Stimulated activated naive B cell treated with anti-CD40 and anti-IgM and Interleukin-4, amounts not matched to agents 10 μg/mL and 1 μg/mL and 100 μg/mL, for 72 hours (primary cell): ENCODE measurements around the gene KLHDC8A.

ENCODE experiments used
- ATAC-seq, 2 donors: fragments of 150-1000 bp; cut with Tn5 transposase; replicated peaks; 2 replicates each; pipeline ENCODE4 v1.10.0; 2021; ENCODE audit warnings: moderate library complexity in 1 of 2
- DNase-seq: peaks from one replicate; pipeline ENCODE4 v3.0.0; 2021
- H3K27ac Mint-ChIP-seq: one replicate; pipeline ENCODE4 v1.8.0; 2022; ENCODE audit warnings: mild to moderate bottlenecking, mixed read lengths
- H3K27me3 Mint-ChIP-seq, 2 donors: one replicate each; pipeline ENCODE4 v1.8.0; 2022; ENCODE audit warnings: mixed read lengths in 2 of 2
- H3K36me3 Mint-ChIP-seq, 2 donors: one replicate each; pipeline ENCODE4 v1.8.0; 2022; ENCODE audit warnings: mixed read lengths in 2 of 2, mild to moderate bottlenecking in 1 of 2
- H3K4me1 Mint-ChIP-seq, 2 donors: one replicate each; pipeline ENCODE4 v1.8.0; 2022; ENCODE audit warnings: mixed read lengths in 2 of 2, mild to moderate bottlenecking in 1 of 2
- H3K4me3 Mint-ChIP-seq, 2 donors: one replicate each; pipeline ENCODE4 v1.8.0; 2022; ENCODE audit warnings: mild to moderate bottlenecking in 2 of 2, mixed read lengths in 2 of 2, moderate library complexity in 1 of 2
- H3K9me3 Mint-ChIP-seq, 2 donors: one replicate each; pipeline ENCODE4 v1.8.0; 2022; ENCODE audit warnings: mixed read lengths in 2 of 2, mild to moderate bottlenecking in 1 of 2

The KLHDC8A gene

GRCh38 chr1:205324781-205325180 is 31.9 kb downstream of the KLHDC8A start:
- Mint-ChIP-seq H3K9me3 (no peaks in the 10 kb centered on the region), H3K36me3 (peaks cover under 1 to 1% of the 10 kb centered on the region in 2 donors), H3K27ac (no peak overlapping the region), H3K4me1 (peaks cover 19 to 39% of the 10 kb centered on the region in 2 donors), H3K27me3 (peaks cover 5 to 6% of the 10 kb centered on the region in 2 donors), H3K4me3 (no peak overlapping the region)
- ATAC-seq (no peak), DNase-seq (no peak)

GRCh38 chr1:205323794-205324193 is 32.9 kb downstream of the KLHDC8A start:
- H3K4me3 Mint-ChIP-seq: no peak overlapping the region
- no peak for DNase-seq
- H3K9me3 Mint-ChIP-seq: no peaks in the 10 kb centered on the region
- peaks cover 2 to 7% of the 10 kb centered on the region in 2 donors for H3K36me3 Mint-ChIP-seq
- H3K4me1 Mint-ChIP-seq: peaks cover 27 to 48% of the 10 kb centered on the region in 2 donors
- no peak overlapping the region for H3K27ac Mint-ChIP-seq
- H3K27me3 Mint-ChIP-seq: peaks cover 5 to 6% of the 10 kb centered on the region in 2 donors
- no peak for ATAC-seq

- DNase-seq (no peak), ATAC-seq (no peak)
- peaks cover 45 to 67% of the 10 kb centered on the region in 2 donors for H3K4me1 Mint-ChIP-seq
- H3K27me3 Mint-ChIP-seq: peaks cover 2% of the 10 kb centered on the region in 2 donors
- H3K9me3 Mint-ChIP-seq: no peaks in the 10 kb centered on the region
- peak overlapping the region; percentile 91 for H3K27ac Mint-ChIP-seq
- H3K36me3 Mint-ChIP-seq: peaks cover 6 to 15% of the 10 kb centered on the region in 2 donors
- H3K4me3 Mint-ChIP-seq: peak overlapping the region; percentile 95 to 96
These were observed 34.8 kb downstream of the KLHDC8A start for GRCh38 chr1:205321959-205322283.

GRCh38 chr1:205321162-205321958 is 35.4 kb downstream of the KLHDC8A start, which contains the start of gene NUAK2:
TSS of gene NUAK2 (minus strand) at chr1:205321745. CDS start at chr1:205321628, 117 bp downstream.
- peaks cover 51 to 73% of the 10 kb centered on the region in 2 donors for H3K4me1 Mint-ChIP-seq
- H3K9me3 Mint-ChIP-seq: no peaks in the 10 kb centered on the region
- ATAC-seq (peak; percentile 81 to 88), DNase-seq (peak; percentile 74)
- no peaks in the 10 kb centered on the region for H3K27me3 Mint-ChIP-seq
- peaks cover 6 to 16% of the 10 kb centered on the region in 2 donors for H3K36me3 Mint-ChIP-seq
- peak within 1 kb of the TSS; percentile 95 to 96 for H3K4me3 Mint-ChIP-seq
- H3K27ac Mint-ChIP-seq: peak within 1 kb of the TSS; percentile 91

- peaks cover 6 to 16% of the 10 kb centered on the region in 2 donors for H3K36me3 Mint-ChIP-seq
- H3K4me1 Mint-ChIP-seq: peaks cover 53 to 78% of the 10 kb centered on the region in 2 donors
- peak overlapping the region; percentile 91 for H3K27ac Mint-ChIP-seq
- peak overlapping the region; percentile 95 to 96 for H3K4me3 Mint-ChIP-seq
- H3K27me3 Mint-ChIP-seq: no peaks in the 10 kb centered on the region
- ATAC-seq (peak in 1 of 2 donors; percentile 4), DNase-seq (no peak)
- H3K9me3 Mint-ChIP-seq: no peaks in the 10 kb centered on the region
These were observed 37.4 kb downstream of the KLHDC8A start for GRCh38 chr1:205319081-205320018.

- no peak for ATAC-seq
- H3K27me3 Mint-ChIP-seq: no peaks in the 10 kb centered on the region
- peaks cover 6 to 16% of the 10 kb centered on the region in 2 donors for H3K36me3 Mint-ChIP-seq
- peak overlapping the region; percentile 84 for H3K27ac Mint-ChIP-seq
- H3K4me1 Mint-ChIP-seq: peaks cover 56 to 84% of the 10 kb centered on the region in 2 donors
- no peaks in the 10 kb centered on the region for H3K9me3 Mint-ChIP-seq
- peak overlapping the region; percentile 64 to 78 for H3K4me3 Mint-ChIP-seq
- no peak for DNase-seq
These were observed 38.3 kb downstream of the KLHDC8A start for GRCh38 chr1:205318231-205318991.

GRCh38 chr1:205317311-205317917 is 39.3 kb downstream of the KLHDC8A start:
- no peaks in the 10 kb centered on the region for H3K27me3 Mint-ChIP-seq
- peak overlapping the region; percentile 93 for H3K27ac Mint-ChIP-seq
- DNase-seq: no peak
- peaks cover 6 to 16% of the 10 kb centered on the region in 2 donors for H3K36me3 Mint-ChIP-seq
- no peak for ATAC-seq
- H3K9me3 Mint-ChIP-seq: no peaks in the 10 kb centered on the region
- H3K4me3 Mint-ChIP-seq: peak overlapping the region; percentile 58 to 71
- peaks cover 61 to 92% of the 10 kb centered on the region in 2 donors for H3K4me1 Mint-ChIP-seq

- Mint-ChIP-seq H3K9me3 (no peaks in the 10 kb centered on the region), H3K36me3 (peaks cover 5 to 20% of the 10 kb centered on the region in 2 donors), H3K27me3 (no peaks in the 10 kb centered on the region), H3K4me1 (peaks cover 68 to 98% of the 10 kb centered on the region in 2 donors), H3K4me3 (peak overlapping the region; percentile 28 to 39), H3K27ac (peak overlapping the region; percentile 93)
- ATAC-seq: no peak
- DNase-seq: no peak
These were observed 40.6 kb downstream of the KLHDC8A start for GRCh38 chr1:205316161-205316566.

- peak overlapping the region; percentile 98 for H3K27ac Mint-ChIP-seq
These were observed 41.6 kb downstream of the KLHDC8A start for GRCh38 chr1:205315008-205315618.

GRCh38 chr1:205313563-205314308 is 43.0 kb downstream of the KLHDC8A start:
- peak overlapping the region; percentile 84 for H3K4me3 Mint-ChIP-seq
- no peaks in the 10 kb centered on the region for H3K27me3 Mint-ChIP-seq
- H3K4me1 Mint-ChIP-seq: peaks cover 69 to 97% of the 10 kb centered on the region in 2 donors
- ATAC-seq: peak; percentile 85
- H3K9me3 Mint-ChIP-seq: no peaks in the 10 kb centered on the region
- peak; percentile 84 for DNase-seq
- peak overlapping the region; percentile 98 for H3K27ac Mint-ChIP-seq
- H3K36me3 Mint-ChIP-seq: peaks cover 12 to 26% of the 10 kb centered on the region in 2 donors

More at GRCh38 chr1:205315008-205315618, 41.6 kb downstream of the KLHDC8A start:
- DNase-seq: no peak
- Mint-ChIP-seq H3K9me3 (no peaks in the 10 kb centered on the region), H3K4me3 (peak overlapping the region in 1 of 2 donors; percentile 29), H3K36me3 (peaks cover 11 to 30% of the 10 kb centered on the region in 2 donors), H3K4me1 (peaks cover 77 to 100% of the 10 kb centered on the region in 2 donors), H3K27me3 (no peaks in the 10 kb centered on the region)
- ATAC-seq: no peak

GRCh38 chr1:205312866-205313562 is 43.7 kb downstream of the KLHDC8A start:
- Mint-ChIP-seq H3K36me3 (peaks cover 17 to 26% of the 10 kb centered on the region in 2 donors), H3K4me1 (peaks cover 63 to 97% of the 10 kb centered on the region in 2 donors)

More at GRCh38 chr1:205312866-205313562, 43.7 kb downstream of the KLHDC8A start:
- DNase-seq (no peak), ATAC-seq (no peak)
- Mint-ChIP-seq H3K27me3 (no peaks in the 10 kb centered on the region), H3K9me3 (no peaks in the 10 kb centered on the region), H3K4me3 (peak overlapping the region; percentile 84), H3K27ac (peak overlapping the region; percentile 98)
